ENCODE results near the gene ARPP21.
"Not testable (repeated sequence)": the region's sequence is repeated elsewhere in the genome, so short reads cannot be mapped to it uniquely, and the experiment has no call there.

Gene ARPP21

DNA sequence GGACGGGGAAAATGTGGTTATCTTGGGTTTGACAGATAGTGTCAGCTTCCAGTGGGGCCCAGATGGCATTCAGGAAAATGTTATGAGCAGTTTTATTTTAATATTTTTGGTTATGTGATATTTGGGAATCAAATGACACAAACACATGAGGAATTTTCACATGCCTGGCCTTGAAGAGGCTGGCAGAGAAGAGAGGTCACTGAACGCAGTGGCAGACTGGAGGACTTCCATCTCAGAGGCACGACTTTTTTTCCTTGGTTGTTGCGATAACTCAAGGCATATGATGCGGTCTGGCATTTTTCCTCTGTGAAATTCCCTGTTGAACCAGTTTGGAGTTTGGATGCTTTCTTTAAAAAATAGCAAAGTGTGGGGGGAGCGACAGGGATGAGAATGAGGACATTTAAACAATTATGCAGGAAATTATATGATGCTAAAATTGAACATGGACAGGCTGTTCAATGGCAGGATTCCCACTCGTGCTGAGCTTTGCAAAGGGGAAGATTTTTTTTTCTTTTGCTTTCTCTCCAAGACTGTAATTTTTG lies 36.9 kb upstream of the ARPP21 start:
- TF ChIP-seq EZH2phosphoT487 (IDR thresholded peaks at IDR 0.05; ENCODE audit: low read depth): no peak
- TF ChIP-seq, protein P1, sequence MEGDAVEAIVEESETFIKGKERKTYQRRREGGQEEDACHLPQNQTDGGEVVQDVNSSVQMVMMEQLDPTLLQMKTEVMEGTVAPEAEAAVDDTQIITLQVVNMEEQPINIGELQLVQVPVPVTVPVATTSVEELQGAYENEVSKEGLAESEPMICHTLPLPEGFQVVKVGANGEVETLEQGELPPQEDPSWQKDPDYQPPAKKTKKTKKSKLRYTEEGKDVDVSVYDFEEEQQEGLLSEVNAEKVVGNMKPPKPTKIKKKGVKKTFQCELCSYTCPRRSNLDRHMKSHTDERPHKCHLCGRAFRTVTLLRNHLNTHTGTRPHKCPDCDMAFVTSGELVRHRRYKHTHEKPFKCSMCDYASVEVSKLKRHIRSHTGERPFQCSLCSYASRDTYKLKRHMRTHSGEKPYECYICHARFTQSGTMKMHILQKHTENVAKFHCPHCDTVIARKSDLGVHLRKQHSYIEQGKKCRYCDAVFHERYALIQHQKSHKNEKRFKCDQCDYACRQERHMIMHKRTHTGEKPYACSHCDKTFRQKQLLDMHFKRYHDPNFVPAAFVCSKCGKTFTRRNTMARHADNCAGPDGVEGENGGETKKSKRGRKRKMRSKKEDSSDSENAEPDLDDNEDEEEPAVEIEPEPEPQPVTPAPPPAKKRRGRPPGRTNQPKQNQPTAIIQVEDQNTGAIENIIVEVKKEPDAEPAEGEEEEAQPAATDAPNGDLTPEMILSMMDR (IDR thresholded peaks at IDR 0.05; ENCODE audit: low read depth, low read length): no peak
- no peak overlapping the region for H3K4me3 ChIP-seq (ENCODE audit: low read length)
- H3K36me3 ChIP-seq (replicated peaks; ENCODE audit: low read depth, low read length): no peaks in the 10 kb centered on the region
- no peaks in the 10 kb centered on the region for H3K9me3 ChIP-seq (ENCODE audit: insufficient read depth, low read length)
- no peaks in the 10 kb centered on the region for H4K20me1 ChIP-seq (ENCODE audit: insufficient read depth, low read length)
- H3K4me2 ChIP-seq (ENCODE audit: low read length): no peak overlapping the region
- no peak overlapping the region for H3K27ac ChIP-seq (ENCODE audit: low read length)
- no peak overlapping the region for H2AFZ ChIP-seq (ENCODE audit: low read depth, low read length)
- no peaks in the 10 kb centered on the region for H3K79me2 ChIP-seq (ENCODE audit: low read length)
- no peaks in the 10 kb centered on the region for H3K27me3 ChIP-seq (ENCODE audit: low read depth, low read length)
- H3K9ac ChIP-seq (ENCODE audit: low read length): no peak overlapping the region
- H3K4me1 ChIP-seq (ENCODE audit: low read length): peaks cover 11% of the 10 kb centered on the region

DNA sequence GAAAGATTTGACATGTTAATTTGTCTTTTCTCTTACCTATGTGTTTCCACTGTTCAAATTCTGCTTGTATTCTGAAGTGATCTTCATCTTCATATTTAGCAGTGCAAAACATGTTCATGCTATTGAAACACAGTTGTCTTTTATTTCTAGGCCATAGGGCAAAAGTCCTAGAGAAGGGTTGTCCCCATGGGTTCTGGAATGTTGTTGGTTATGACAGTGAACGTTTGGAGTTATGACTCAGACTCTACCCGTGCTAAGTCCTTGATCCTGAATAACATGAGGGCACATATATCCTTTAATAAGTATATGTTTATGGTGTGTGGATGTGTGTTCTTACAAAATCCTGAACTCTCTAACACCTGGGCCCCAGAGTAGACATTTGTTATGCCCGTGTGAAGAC lies 23.0 kb upstream of the ARPP21 start:
- TF ChIP-seq, protein P1 (IDR thresholded peaks at IDR 0.05; ENCODE audit: low read depth, low read length): no peak
- TF ChIP-seq EZH2phosphoT487 (IDR thresholded peaks at IDR 0.05; ENCODE audit: low read depth): no peak
- Histone ChIP-seq H3K9ac (ENCODE audit: low read length) (no peak overlapping the region), H3K4me3 (ENCODE audit: low read length) (no peak overlapping the region), H3K27me3 (ENCODE audit: low read depth, low read length) (no peaks in the 10 kb centered on the region), H3K4me2 (ENCODE audit: low read length) (no peak overlapping the region), H2AFZ (ENCODE audit: low read depth, low read length) (no peak overlapping the region), H3K4me1 (ENCODE audit: low read length) (peaks cover 6% of the 10 kb centered on the region; the same call in 1 of the 2 replicates), H3K36me3 (replicated peaks; ENCODE audit: low read depth, low read length) (no peaks in the 10 kb centered on the region), H3K79me2 (ENCODE audit: low read length) (no peaks in the 10 kb centered on the region), H4K20me1 (ENCODE audit: insufficient read depth, low read length) (no peaks in the 10 kb centered on the region), H3K9me3 (ENCODE audit: insufficient read depth, low read length) (no peaks in the 10 kb centered on the region), H3K27ac (ENCODE audit: low read length) (no peak overlapping the region)

DNA sequence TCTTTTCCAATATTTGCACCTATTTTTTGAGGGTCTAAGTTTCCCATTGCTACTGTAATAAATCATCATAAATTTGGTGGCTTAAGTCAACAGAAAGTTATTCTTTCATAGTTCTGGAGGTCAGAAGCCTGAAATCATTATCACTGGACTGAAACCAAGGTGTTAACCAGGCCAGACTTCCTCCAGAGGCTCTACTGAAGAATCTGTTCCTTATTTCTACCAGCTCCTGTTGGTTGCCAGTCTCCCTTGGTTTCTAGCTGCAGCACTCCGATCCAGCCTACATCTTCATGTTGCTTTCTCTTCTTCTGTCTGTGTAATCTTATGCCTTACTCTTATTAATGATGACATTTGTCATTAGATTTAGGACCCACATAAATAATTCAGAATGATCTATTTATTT lies 22.0 kb upstream of the ARPP21 start:
- Histone ChIP-seq H3K36me3 (replicated peaks; ENCODE audit: low read depth, low read length) (no peaks in the 10 kb centered on the region), H4K20me1 (ENCODE audit: insufficient read depth, low read length) (no peaks in the 10 kb centered on the region), H3K9ac (ENCODE audit: low read length) (no peak overlapping the region), H3K27me3 (ENCODE audit: low read depth, low read length) (no peaks in the 10 kb centered on the region), H3K4me3 (ENCODE audit: low read length) (no peak overlapping the region), H3K4me2 (ENCODE audit: low read length) (no peak overlapping the region), H3K4me1 (ENCODE audit: low read length) (peaks cover 6% of the 10 kb centered on the region; the same call in 1 of the 2 replicates), H3K9me3 (ENCODE audit: insufficient read depth, low read length) (no peaks in the 10 kb centered on the region), H3K27ac (ENCODE audit: low read length) (no peak overlapping the region), H2AFZ (ENCODE audit: low read depth, low read length) (no peak overlapping the region), H3K79me2 (ENCODE audit: low read length) (no peaks in the 10 kb centered on the region)
- TF ChIP-seq EZH2phosphoT487 (IDR thresholded peaks at IDR 0.05; ENCODE audit: low read depth): no peak

DNA sequence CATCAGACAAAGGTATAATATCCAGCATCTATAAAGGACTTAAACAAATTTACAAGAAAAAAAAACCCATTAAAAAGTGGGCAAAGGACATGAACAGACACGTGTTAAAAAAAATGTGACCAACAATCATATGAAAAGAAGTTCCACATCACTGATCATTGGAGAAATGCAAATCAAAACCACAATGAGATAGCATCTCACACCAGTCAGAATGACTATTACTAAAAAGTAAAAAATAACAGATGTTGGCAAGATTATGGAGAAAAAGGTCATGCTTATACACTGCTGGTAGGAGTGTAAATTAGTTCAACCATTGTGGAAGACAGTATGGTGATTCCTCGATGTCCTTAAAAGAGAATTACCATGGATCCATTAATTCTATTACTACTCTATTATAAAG lies 19.1 kb upstream of the ARPP21 start:
- not testable (repeated sequence) for H3K27me3 ChIP-seq (ENCODE audit: low read depth, low read length); H3K9me3 ChIP-seq (ENCODE audit: insufficient read depth, low read length); H3K79me2 ChIP-seq (ENCODE audit: low read length); H3K4me2 ChIP-seq (ENCODE audit: low read length); H3K27ac ChIP-seq (ENCODE audit: low read length); H3K4me3 ChIP-seq (ENCODE audit: low read length); H3K36me3 ChIP-seq (replicated peaks; ENCODE audit: low read depth, low read length); H3K4me1 ChIP-seq (ENCODE audit: low read length); H2AFZ ChIP-seq (ENCODE audit: low read depth, low read length); H4K20me1 ChIP-seq (ENCODE audit: insufficient read depth, low read length); H3K9ac ChIP-seq (ENCODE audit: low read length)

DNA sequence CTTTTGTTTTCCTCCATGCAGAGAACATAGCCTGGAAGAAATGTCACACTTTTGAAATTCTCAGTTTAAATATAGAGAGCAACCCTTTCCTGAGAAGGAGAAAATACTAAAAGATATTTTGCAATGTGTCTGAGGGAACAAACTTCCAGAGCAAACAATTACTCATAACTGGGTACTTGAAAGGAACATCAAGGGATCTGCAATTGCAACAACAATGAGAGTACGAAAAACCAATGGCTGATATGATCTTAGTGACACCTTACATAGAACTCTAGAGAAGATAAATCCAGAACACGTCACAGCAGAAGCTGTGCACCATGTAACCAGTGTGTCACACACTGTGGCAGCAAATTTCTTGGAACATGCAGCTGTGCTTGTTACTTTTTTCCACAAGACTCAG lies 14.6 kb upstream of the ARPP21 start:
- Histone ChIP-seq H3K4me2 (ENCODE audit: low read length) (no peak overlapping the region), H3K9me3 (ENCODE audit: insufficient read depth, low read length) (no peaks in the 10 kb centered on the region), H3K9ac (ENCODE audit: low read length) (no peak overlapping the region), H3K4me3 (ENCODE audit: low read length) (no peak overlapping the region), H4K20me1 (ENCODE audit: insufficient read depth, low read length) (no peaks in the 10 kb centered on the region), H2AFZ (ENCODE audit: low read depth, low read length) (no peak overlapping the region), H3K79me2 (ENCODE audit: low read length) (no peaks in the 10 kb centered on the region), H3K27me3 (ENCODE audit: low read depth, low read length) (no peaks in the 10 kb centered on the region), H3K36me3 (replicated peaks; ENCODE audit: low read depth, low read length) (no peaks in the 10 kb centered on the region), H3K4me1 (ENCODE audit: low read length) (peaks cover 9% of the 10 kb centered on the region; the same call in 1 of the 2 replicates), H3K27ac (ENCODE audit: low read length) (no peak overlapping the region)
- no peak for TF ChIP-seq EZH2phosphoT487 (IDR thresholded peaks at IDR 0.05; ENCODE audit: low read depth)
- TF ChIP-seq, protein P1 (IDR thresholded peaks at IDR 0.05; ENCODE audit: low read depth, low read length): no peak
